ENCODE data around the gene WNT6.
"Not testable (repeated sequence)": the region's sequence is repeated elsewhere in the genome, so short reads cannot be mapped to it uniquely, and the experiment has no call there.

Gene WNT6

DNA sequence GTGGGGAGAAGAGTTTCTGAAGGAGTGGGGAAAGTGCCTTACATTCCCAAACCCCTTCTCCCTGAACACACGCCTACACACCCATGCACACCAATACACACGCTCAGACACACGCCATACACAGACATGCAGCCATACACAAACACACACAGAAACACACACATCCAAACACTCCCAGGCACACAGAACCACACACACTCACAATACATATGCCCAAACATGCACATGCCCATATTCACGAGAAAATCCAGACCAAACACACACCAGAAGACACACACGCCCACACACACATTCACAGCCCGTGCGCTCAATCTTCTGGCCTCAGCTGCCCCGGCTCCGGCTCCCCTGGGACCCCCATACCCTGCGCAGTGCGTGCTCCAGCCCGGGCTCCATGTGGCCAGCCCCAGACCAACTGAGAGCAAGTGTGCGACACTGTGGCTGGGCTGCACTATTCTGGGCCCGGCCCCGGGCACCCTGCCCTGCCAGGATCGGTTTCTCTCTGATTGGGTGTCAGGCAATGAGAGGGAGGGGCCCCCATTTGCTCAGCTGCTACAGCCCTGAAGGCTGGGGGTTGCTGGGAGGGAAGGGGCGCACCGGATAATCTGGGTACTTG is 28.1 kb upstream of the WNT6 start, which contains the start of gene PRKAG3:
TSS of gene PRKAG3 (minus strand) at position 426 of the 613 bp plus-strand sequence.
- no peak for DNase-seq

DNA sequence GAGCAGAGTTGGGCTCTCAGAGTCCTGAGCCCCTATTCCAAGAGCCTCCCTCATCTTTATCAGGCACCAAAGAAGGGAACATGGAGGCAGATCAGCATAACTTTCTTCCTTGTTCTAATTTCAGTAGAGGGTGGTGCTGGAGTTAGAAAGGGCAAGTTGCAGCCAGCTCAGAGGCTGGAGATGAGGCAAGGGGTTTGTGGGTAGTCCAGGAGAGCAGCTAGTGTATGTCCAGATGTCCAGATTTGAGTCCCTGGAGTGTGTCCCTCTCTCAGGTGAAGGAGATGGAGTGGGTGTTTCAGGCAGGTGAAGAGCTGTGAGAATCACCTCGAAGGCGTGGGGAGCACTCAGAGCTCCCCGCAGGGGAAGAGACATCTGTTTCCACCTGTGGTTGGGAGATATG is 27.5 kb upstream of the WNT6 start:
- DNase-seq: no peak

DNA sequence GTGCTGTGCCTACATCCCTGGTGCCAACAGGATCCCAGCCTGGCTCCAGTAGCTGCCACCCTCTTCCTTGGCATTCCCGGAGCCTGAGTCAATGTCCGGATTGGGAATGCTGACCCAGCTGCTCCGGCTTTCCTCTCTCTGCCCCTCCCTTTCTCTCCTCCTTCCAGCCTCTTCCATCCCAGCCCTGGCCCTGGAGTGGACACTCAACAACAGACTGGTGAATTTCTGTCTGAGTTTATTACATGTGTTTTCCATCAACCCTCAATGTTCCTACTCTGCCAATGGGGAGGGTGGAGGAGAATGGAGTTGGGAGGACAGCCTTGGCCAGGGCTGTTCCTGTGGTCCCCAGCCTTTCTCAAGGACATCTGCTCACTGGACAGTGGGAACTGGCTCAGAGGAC is 27.1 kb upstream of the WNT6 start:
- no peak for DNase-seq

DNA sequence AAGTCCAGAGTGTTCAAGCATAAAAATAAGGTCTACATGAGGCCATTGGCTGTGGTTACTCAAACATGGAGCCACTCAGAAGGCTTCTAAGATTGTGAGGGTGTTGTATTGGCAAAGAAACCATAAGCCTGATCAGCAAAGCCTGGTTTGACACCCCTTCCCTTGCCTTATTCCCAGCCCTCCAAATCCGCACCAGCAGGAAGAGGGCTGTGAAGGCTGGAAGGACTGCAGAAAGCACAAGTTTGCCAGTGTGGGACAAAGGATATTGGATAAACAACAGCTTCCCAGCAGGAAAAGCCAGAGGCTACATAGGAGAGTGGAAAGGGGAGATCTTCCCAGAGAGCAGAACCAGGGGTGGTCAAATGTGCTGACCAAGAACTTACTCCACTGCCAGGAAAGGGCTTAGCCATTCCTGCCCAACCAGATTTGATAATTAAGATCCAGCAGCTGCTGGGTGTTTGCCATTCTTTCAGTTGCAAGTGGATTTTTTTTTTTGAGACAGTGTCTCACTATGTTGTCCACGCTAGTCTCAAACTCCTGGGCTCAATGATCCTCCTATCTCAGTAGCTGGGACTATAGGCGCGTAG is 26.5 kb upstream of the WNT6 start:
- DNase-seq: no peak

- DNase-seq: no peak
Observed at GRCh38 chr2:218834685-218835084, 24.9 kb upstream of the WNT6 start.

GRCh38 chr2:218837495-218837894 is 22.1 kb upstream of the WNT6 start:
- DNase-seq: no peak

- DNase-seq: no peak
Observed at GRCh38 chr2:218839430-218839829, 20.2 kb upstream of the WNT6 start.

GRCh38 chr2:218839888-218840287 is 19.7 kb upstream of the WNT6 start:
- no peak for DNase-seq

GRCh38 chr2:218844334-218844733 is 15.3 kb upstream of the WNT6 start:
- not testable (repeated sequence) for DNase-seq

DNA sequence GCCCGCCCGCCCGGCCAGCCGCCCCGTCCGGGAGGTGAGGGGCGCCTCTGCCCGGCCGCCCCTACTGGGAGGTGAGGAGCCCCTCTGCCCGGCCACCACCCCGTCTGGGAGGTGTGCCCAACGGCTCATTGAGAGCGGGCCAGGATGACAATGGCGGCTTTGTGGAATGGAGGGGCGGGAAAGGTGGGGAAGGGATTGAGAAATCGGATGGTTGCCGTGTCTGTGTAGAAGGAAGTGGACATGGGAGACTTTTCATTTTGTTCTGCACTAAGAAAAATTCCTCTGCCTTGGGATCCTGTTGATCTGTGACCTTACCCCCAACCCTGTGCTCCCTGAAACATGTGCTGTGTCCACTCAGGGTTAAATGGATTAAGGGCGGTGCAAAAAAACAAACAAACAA is 12.6 kb upstream of the WNT6 start:
- DNase-seq: not testable (repeated sequence)

DNA sequence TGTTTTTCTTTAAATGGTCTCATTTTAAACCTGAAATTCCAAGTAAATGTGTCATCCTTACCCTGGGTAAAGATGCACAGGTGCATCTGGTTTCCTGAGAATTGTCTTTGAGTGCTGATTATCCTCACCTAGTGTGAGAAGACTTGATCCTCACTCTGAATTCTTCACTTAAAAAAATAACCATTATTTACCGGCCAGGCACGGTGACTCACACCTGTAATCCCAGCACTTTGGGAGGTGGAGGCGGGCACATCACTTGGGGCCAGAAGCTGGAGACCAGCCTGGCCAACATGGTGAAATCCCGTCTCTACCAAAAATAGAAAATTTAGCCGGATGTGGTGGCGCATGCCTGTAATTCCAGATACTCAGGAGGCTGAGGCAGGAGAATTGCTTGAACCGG is 9.9 kb upstream of the WNT6 start:
- no peak for DNase-seq

GRCh38 chr2:218850796-218851195 is 8.8 kb upstream of the WNT6 start:
- no peak for DNase-seq

- no peak for DNase-seq
Observed at GRCh38 chr2:218851286-218851685, 8.3 kb upstream of the WNT6 start.

DNA sequence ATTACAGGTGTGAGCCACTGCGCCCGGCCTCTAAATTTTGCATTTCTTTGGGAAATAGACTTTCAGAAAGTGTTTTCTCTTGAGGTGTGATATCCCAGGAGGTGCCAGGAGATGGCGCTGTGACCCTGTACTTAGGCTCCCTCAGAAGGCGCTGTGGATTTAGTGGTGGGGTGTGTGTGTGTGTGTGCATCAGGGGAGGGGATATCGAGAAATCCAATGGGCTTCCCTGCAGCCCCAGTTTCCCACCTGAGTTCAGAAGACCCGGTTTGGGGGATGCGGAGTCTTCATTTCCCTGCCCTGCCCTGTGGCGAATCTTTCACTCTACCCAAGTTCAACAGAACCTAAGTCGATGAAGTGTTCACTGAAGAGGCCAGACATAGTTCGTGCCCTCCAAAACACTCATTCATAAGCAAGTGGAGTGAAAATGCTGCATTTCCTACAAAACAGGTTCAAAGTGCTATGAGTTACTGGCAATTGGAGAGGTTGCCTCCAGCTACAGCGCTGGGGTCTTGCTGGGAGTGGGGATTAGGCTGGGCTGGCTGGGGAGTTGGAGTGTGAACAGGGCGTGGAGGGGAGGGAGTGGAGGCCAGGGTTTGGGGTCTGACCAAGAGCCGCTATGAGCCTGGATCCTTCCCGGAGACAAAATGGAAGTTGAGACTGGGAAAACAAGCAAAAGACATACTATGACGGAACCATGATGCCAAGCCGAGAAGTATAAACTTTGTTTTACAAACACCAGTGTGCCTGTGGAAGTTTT is 6.5 kb upstream of the WNT6 start:
- DNase-seq: peak; percentile 51

GRCh38 chr2:218853766-218854165 is 5.8 kb upstream of the WNT6 start:
- DNase-seq: no peak

DNA sequence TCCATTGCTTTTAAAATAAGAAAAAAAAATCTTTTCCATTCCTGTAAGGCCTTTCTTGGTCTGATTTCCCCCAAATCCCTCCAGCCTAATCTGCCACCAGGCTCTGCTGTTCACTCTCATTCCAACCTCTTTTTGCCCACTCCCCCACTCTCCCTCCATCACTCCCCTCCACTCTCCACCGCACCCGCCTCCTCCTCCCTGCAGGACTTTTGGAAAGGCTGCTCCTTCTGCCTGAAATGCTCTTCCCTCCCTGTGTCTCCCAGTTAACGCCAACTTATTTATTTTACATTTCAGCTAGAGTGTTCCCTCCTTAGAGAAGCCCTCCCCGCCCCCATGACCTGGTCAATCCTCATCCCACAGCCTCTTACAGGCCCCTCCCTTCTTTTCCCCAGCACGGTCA is 4.7 kb upstream of the WNT6 start:
- no peak for DNase-seq

GRCh38 chr2:218855305-218856166 is 4.1 kb upstream of the WNT6 start:
- DNase-seq: no peak

- no peak for DNase-seq
Observed at GRCh38 chr2:218856167-218856895, 3.3 kb upstream of the WNT6 start.

DNA sequence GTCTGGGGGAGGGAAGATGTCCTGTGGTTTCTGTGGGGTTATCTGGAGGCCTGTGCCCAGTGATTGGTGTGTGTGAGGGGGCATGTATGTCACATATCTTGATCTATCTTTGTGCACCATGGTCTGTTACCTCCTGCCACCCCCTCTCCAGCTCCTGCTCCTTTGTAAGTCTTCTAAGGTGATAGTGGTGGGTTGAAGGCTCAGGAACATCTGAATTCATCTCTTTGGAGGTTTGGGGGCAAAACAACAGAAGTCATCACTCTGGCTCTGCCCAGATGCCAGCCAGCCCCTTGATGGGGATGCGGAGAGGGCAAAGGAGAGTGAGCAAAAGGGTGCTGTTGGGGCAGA is 2.7 kb upstream of the WNT6 start:
- no peak for DNase-seq

GRCh38 chr2:218857371-218858137 is 2.1 kb upstream of the WNT6 start:
- no peak for DNase-seq

DNA sequence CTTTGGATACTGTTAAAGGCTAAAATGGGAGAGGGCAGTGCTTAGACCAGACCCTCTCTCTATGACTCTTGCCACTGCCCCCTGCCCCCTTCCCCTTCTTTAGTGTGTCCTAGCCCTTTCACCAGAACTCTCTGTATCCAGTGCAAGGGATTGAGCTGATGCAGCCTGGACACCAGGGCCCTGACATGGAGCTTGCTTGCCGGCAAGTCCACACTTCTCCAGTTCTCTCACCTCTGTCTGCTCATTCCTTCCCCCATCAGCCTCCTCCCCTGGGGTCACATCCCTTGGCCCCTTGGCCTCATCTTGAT is 1.5 kb upstream of the WNT6 start:
- no peak for DNase-seq
